Prostate gland (tissue), 2 donors: ENCODE results near the gene BLOC1S4. TPM values are rescaled to one million over a fixed set of nuclear protein-coding genes. Genes with fewer than 3 reads are reported as not detected.

Experiments
- DNase-seq: peaks from one replicate; pipeline ENCODE4 v3.0.0-alpha.2; 2019; ENCODE audit warnings: low spot score
- H3K27ac ChIP-seq, 2 donors: fragments of 200-600 bp; sonication (generic); 2 replicates each; pipeline ENCODE4 v1.5.1; 2017 to 2019
- H3K27me3 ChIP-seq: fragments of 200-600 bp; sonication (generic); replicated peaks from 2 replicates; pipeline ENCODE4 v1.5.1; 2019; ENCODE audit not compliant: insufficient read depth
- H3K36me3 ChIP-seq, 2 donors: fragments of 200-600 bp; sonication (generic); 1 replicate in 1 of 2; 2 replicates in 1 of 2; pipeline versions ENCODE4 v1.5.1 to v1.8.1; 2017 to 2019
- H3K4me1 ChIP-seq: fragments of 200-600 bp; sonication (generic); replicated peaks from 2 replicates; pipeline ENCODE4 v1.5.1; 2019
- H3K4me3 ChIP-seq, 2 donors: fragments of 200-600 bp; sonication (generic); 2 replicates each; pipeline ENCODE4 v1.5.1; 2017 to 2019
- H3K9me3 ChIP-seq: fragments of 200-600 bp; sonication (generic); 2 replicates; pipeline ENCODE4 v1.5.1; 2017
- CTCF ChIP-seq, 4 experiments: fragments of 200-600 bp in 2 of 4; fragments of 450-650 bp in 2 of 4; sonication (generic) in 2 of 4; IDR thresholded peaks; 1 replicate in 3 of 4; 2 replicates in 1 of 4; pipeline ENCODE4 v1.5.1; 2016 to 2019; ENCODE audit warnings: antibody characterized with exemption in 4 of 4, mild to moderate bottlenecking in 2 of 4, moderate library complexity in 2 of 4
- POLR2A ChIP-seq: fragments of 450-650 bp; IDR thresholded peaks from one replicate; pipeline ENCODE4 v1.6.1; 2016; ENCODE audit warnings: antibody characterized with exemption, mild to moderate bottlenecking
- POLR2AphosphoS5 ChIP-seq: sonication (generic); formaldehyde crosslinking; IDR thresholded peaks from one replicate; pipeline ENCODE4 v1.6.1; 2017; ENCODE audit warnings: antibody characterized with exemption
- WGBS: methylation state at CpG from one replicate; pipeline ENCODE4 v1.1.5; 2018; 5-methylcytosine and 5-hydroxymethylcytosine counted together
- intact Hi-C: fragments of 100-400 bp; cut with DNase I; formaldehyde crosslinking; loops from one replicate; pipeline ENCODE4 v1.14.2; 2022
- total RNA-seq, 2 donors: library from RNA; depleted of rRNA; stranded (reverse); fragments of >200 nt; gene quantifications; one replicate each; pipeline ENCODE4 v1.1.0, GENCODE V29; 2016

The BLOC1S4 gene
- total RNA-seq, 2 donors from 2014 or later, result 20.4 to 35.2 TPM

- TF ChIP-seq POLR2AphosphoS5 (no peak), CTCF (IDR thresholded peaks at IDR 0.05) (no peak), POLR2A (peak; percentile 52)
- H3K36me3 ChIP-seq, result no peaks in the 10 kb centered on the region
- H3K9me3 ChIP-seq, result no peaks in the 10 kb centered on the region
- 41% methylated on average over 3 of the region's 3 CpGs for WGBS
- no peak overlapping the region for H3K4me3 ChIP-seq
- peaks cover 25% of the 10 kb centered on the region for H3K4me1 ChIP-seq
- intact Hi-C loops, result no loop called here
- DNase-seq, result no peak
- H3K27me3 ChIP-seq, result no peaks in the 10 kb centered on the region
- H3K27ac ChIP-seq, result peak overlapping the region; percentile 47 to 53
Measured at GRCh38 chr4:6692806-6693205, 23.2 kb upstream of the BLOC1S4 start.

- no peak within 1 kb of the TSS for H3K4me3 ChIP-seq
- H3K9me3 ChIP-seq, result no peaks in the 10 kb centered on the region
- H3K4me1 ChIP-seq, result peaks cover 23% of the 10 kb centered on the region
- TF ChIP-seq POLR2A (peak; percentile 37), POLR2AphosphoS5 (no peak)
- no peak for DNase-seq
- WGBS, result 62% methylated on average over 29 of the region's 29 CpGs
- H3K36me3 ChIP-seq, result no peaks in the 10 kb centered on the region
- intact Hi-C loops, result no loop called here
- H3K27ac ChIP-seq, result peak within 1 kb of the TSS; percentile 47 to 53
- H3K27me3 ChIP-seq, result no peaks in the 10 kb centered on the region
Measured at GRCh38 chr4:6693231-6694176, 22.5 kb upstream of the BLOC1S4 start, which contains the start of gene S100P. Gene S100P (plus strand): TSS chr4:6693878. CDS start chr4:6693933, 55 bp downstream.

GRCh38 chr4:6694177-6694901 is 21.6 kb upstream of the BLOC1S4 start:
- Histone ChIP-seq H3K36me3 (no peaks in the 10 kb centered on the region), H3K9me3 (no peaks in the 10 kb centered on the region), H3K4me3 (no peak overlapping the region), H3K27me3 (no peaks in the 10 kb centered on the region), H3K27ac (peak overlapping the region; percentile 47 to 53), H3K4me1 (peaks cover 16% of the 10 kb centered on the region)
- WGBS, result 76% methylated on average over 16 of the region's 16 CpGs
- intact Hi-C loops, result no loop called here
- TF ChIP-seq POLR2A (no peak), POLR2AphosphoS5 (no peak), CTCF (IDR thresholded peaks at IDR 0.05) (no peak)
- DNase-seq, result no peak

GRCh38 chr4:6695660-6696610 is 20.0 kb upstream of the BLOC1S4 start:
- peak; percentile 90 for DNase-seq
- no peaks in the 10 kb centered on the region for H3K27me3 ChIP-seq
- peak overlapping the region; percentile 79 to 84 for H3K27ac ChIP-seq
- no peaks in the 10 kb centered on the region for H3K9me3 ChIP-seq
- H3K4me3 ChIP-seq, result no peak overlapping the region
- no peaks in the 10 kb centered on the region for H3K36me3 ChIP-seq
- peaks cover 11% of the 10 kb centered on the region for H3K4me1 ChIP-seq
- intact Hi-C loops, result no loop called here
- WGBS, result 33% methylated on average over 14 of the region's 18 CpGs
- peak in 1 of 4 experiments; percentile 20 for TF ChIP-seq CTCF (IDR thresholded peaks at IDR 0.05)
- TF ChIP-seq POLR2AphosphoS5, result peak; percentile 77
- TF ChIP-seq POLR2A, result peak; percentile 37
